HCEC 1CT (cell line): ENCODE measurements around the gene DSC2.

Experiments used
- DNase-seq: peaks from one replicate; pipeline ENCODE4 v3.0.0-alpha.2; 2017

The DSC2 gene

GRCh38 chr18:31097666-31098065 is 4.6 kb downstream of the DSC2 start:
- no peak for DNase-seq

- no peak for DNase-seq
Measured at GRCh38 chr18:31093880-31094279, 8.3 kb downstream of the DSC2 start.

GRCh38 chr18:31093294-31093693 is 8.9 kb downstream of the DSC2 start:
- DNase-seq, result no peak

- no peak for DNase-seq
Measured at GRCh38 chr18:31091350-31091749, 10.9 kb downstream of the DSC2 start.

- DNase-seq, result no peak
Measured at GRCh38 chr18:31088532-31088931, 13.7 kb downstream of the DSC2 start.

- no peak for DNase-seq
Measured at GRCh38 chr18:31079973-31080372, 22.2 kb downstream of the DSC2 start.

GRCh38 chr18:31077878-31078277 is 24.3 kb downstream of the DSC2 start:
- DNase-seq, result no peak

- DNase-seq, result no peak
Measured at GRCh38 chr18:31072175-31072574, 30.0 kb downstream of the DSC2 start.

- no peak for DNase-seq
Measured at GRCh38 chr18:31070206-31070605, 32.0 kb downstream of the DSC2 start.

- DNase-seq, result no peak
Measured at GRCh38 chr18:31066266-31066665, 36.0 kb downstream of the DSC2 start.

- no peak for DNase-seq
Measured at GRCh38 chr18:31065036-31065773, 37.0 kb downstream of the DSC2 start.

- no peak for DNase-seq
Measured at GRCh38 chr18:31064130-31064529, 38.1 kb downstream of the DSC2 start.

GRCh38 chr18:31061945-31062344 is 40.3 kb downstream of the DSC2 start:
- no peak for DNase-seq

GRCh38 chr18:31058897-31059296 is 43.3 kb downstream of the DSC2 start:
- no peak for DNase-seq

GRCh38 chr18:31057917-31058316 is 44.3 kb downstream of the DSC2 start:
- DNase-seq, result no peak

- DNase-seq, result no peak
Measured at GRCh38 chr18:31057051-31057450, 45.2 kb downstream of the DSC2 start.

GRCh38 chr18:31056296-31056695 is 45.9 kb downstream of the DSC2 start:
- no peak for DNase-seq

GRCh38 chr18:31050635-31051034 is 51.6 kb downstream of the DSC2 start:
- no peak for DNase-seq

GRCh38 chr18:31049189-31049588 is 53.0 kb downstream of the DSC2 start:
- DNase-seq, result no peak

GRCh38 chr18:31048216-31048615 is 54.0 kb downstream of the DSC2 start:
- DNase-seq, result no peak

- no peak for DNase-seq
Measured at GRCh38 chr18:31046916-31047315, 55.3 kb downstream of the DSC2 start.

- no peak for DNase-seq
Measured at GRCh38 chr18:31045599-31045998, 56.6 kb downstream of the DSC2 start.

- no peak for DNase-seq
Measured at GRCh38 chr18:31044926-31045325, 57.3 kb downstream of the DSC2 start.

GRCh38 chr18:31043709-31044108 is 58.5 kb downstream of the DSC2 start:
- no peak for DNase-seq
